Tibial artery (tissue), 4 donors: ENCODE data around the gene ADCY7.

Source experiments
- DNase-seq, 2 donors: peaks; one replicate each; pipeline ENCODE4 v3.0.0-alpha.2; 2019
- H3K27ac ChIP-seq, 2 donors: fragments of 200-600 bp; sonication (generic) in 1 of 2; 1 replicate in 1 of 2; 2 replicates in 1 of 2; pipeline ENCODE4 v1.5.1; 2018 to 2019; ENCODE audit warnings: mild to moderate bottlenecking in 1 of 2
- H3K27me3 ChIP-seq, 2 donors: fragments of 200-600 bp; sonication (generic) in 1 of 2; one replicate each; pipeline versions ENCODE4 v1.5.1 to v1.6.0; 2016 to 2019
- H3K36me3 ChIP-seq, 3 donors: fragments of 200-600 bp; sonication (generic) in 2 of 3; one replicate each; pipeline ENCODE4 v1.5.1; 2016 to 2019; ENCODE audit warnings: mild to moderate bottlenecking in 2 of 3
- H3K4me1 ChIP-seq, 4 donors: fragments of 200-600 bp; sonication (generic) in 2 of 4; 1 replicate in 3 of 4; 2 replicates in 1 of 4; pipeline ENCODE4 v1.5.1; 2016 to 2019
- H3K4me3 ChIP-seq, 2 donors: fragments of 200-600 bp; sonication (generic) in 1 of 2; 1 replicate in 1 of 2; 2 replicates in 1 of 2; pipeline ENCODE4 v1.5.1; 2018 to 2019; ENCODE audit warnings: mild to moderate bottlenecking in 2 of 2
- H3K9me3 ChIP-seq, 3 donors: fragments of 200-600 bp; sonication (generic) in 1 of 3; one replicate each; pipeline ENCODE4 v1.5.1; 2016 to 2019
- CTCF ChIP-seq, 2 experiments: fragments of 200-600 bp in 1 of 2; fragments of 450-650 bp in 1 of 2; IDR thresholded peaks; one replicate each; pipeline ENCODE4 v1.5.1; 2017 to 2019; ENCODE audit warnings: antibody characterized with exemption in 2 of 2, mild to moderate bottlenecking in 1 of 2, moderate library complexity in 1 of 2
- intact Hi-C: fragments of 100-400 bp; cut with DNase I; formaldehyde crosslinking; loops from one replicate; pipeline ENCODE4 v1.15.0; 2023; ENCODE audit warnings: low total_unique reads

Gene ADCY7

GRCh38 chr16:50266337-50267091 is at the start of gene ADCY7:
Gene ADCY7 (plus strand): TSS chr16:50266551. CDS start chr16:50288180, 21,629 bp downstream.
- H3K4me1 ChIP-seq, result peaks cover 0 to 19% (median 14%) of the 10 kb centered on the region in 4 donors
- H3K27ac ChIP-seq, result peak within 1 kb of the TSS; percentile 33 to 58
- intact Hi-C loops, result no loop called here
- H3K9me3 ChIP-seq, result no peaks in the 10 kb centered on the region
- no peak for TF ChIP-seq CTCF (IDR thresholded peaks at IDR 0.05)
- no peaks in the 10 kb centered on the region for H3K36me3 ChIP-seq
- H3K27me3 ChIP-seq, result no peaks in the 10 kb centered on the region
- peak within 1 kb of the TSS; percentile 39 to 40 for H3K4me3 ChIP-seq
- peak; percentile 72 to 82 for DNase-seq

- Histone ChIP-seq H3K4me3 (no peak overlapping the region), H3K36me3 (peaks cover 43 to 77% (median 70%) of the 10 kb centered on the region in 3 donors), H3K27me3 (no peaks in the 10 kb centered on the region), H3K27ac (no peak overlapping the region), H3K9me3 (no peaks in the 10 kb centered on the region), H3K4me1 (peaks cover 0 to under 1% (median under 1%) of the 10 kb centered on the region in 4 donors)
- DNase-seq, result no peak
- intact Hi-C loops, result loop anchor here (10.0 kb wide), 1 partner anchor 135 kb away; no protein-coding TSS in a partner anchor
- no peak for TF ChIP-seq CTCF (IDR thresholded peaks at IDR 0.05)
Observed at GRCh38 chr16:50219402-50219975, 46.9 kb upstream of the ADCY7 start.

GRCh38 chr16:50224286-50224685 is 42.1 kb upstream of the ADCY7 start:
- no peak overlapping the region for H3K27ac ChIP-seq
- no peak overlapping the region for H3K4me3 ChIP-seq
- DNase-seq, result no peak
- H3K27me3 ChIP-seq, result no peaks in the 10 kb centered on the region
- no peaks in the 10 kb centered on the region for H3K4me1 ChIP-seq
- H3K36me3 ChIP-seq, result peaks cover 38 to 79% (median 75%) of the 10 kb centered on the region in 3 donors
- no peak for TF ChIP-seq CTCF (IDR thresholded peaks at IDR 0.05)
- intact Hi-C loops, result no loop called here
- H3K9me3 ChIP-seq, result no peaks in the 10 kb centered on the region

GRCh38 chr16:50227120-50227519 is 39.2 kb upstream of the ADCY7 start:
- TF ChIP-seq CTCF (IDR thresholded peaks at IDR 0.05), result no peak
- Histone ChIP-seq H3K36me3 (peaks cover 52 to 71% (median 68%) of the 10 kb centered on the region in 3 donors), H3K27me3 (no peaks in the 10 kb centered on the region), H3K4me1 (no peaks in the 10 kb centered on the region), H3K27ac (no peak overlapping the region), H3K4me3 (no peak overlapping the region), H3K9me3 (no peaks in the 10 kb centered on the region)
- DNase-seq, result no peak
- intact Hi-C loops, result no loop called here

- DNase-seq, result no peak
- no peak for TF ChIP-seq CTCF (IDR thresholded peaks at IDR 0.05)
- Histone ChIP-seq H3K27me3 (no peaks in the 10 kb centered on the region), H3K9me3 (no peaks in the 10 kb centered on the region), H3K36me3 (peaks cover 52 to 67% (median 65%) of the 10 kb centered on the region in 3 donors), H3K4me3 (no peak overlapping the region), H3K4me1 (no peaks in the 10 kb centered on the region), H3K27ac (no peak overlapping the region)
- intact Hi-C loops, result no loop called here
Observed at GRCh38 chr16:50227665-50228064, 38.7 kb upstream of the ADCY7 start.
